ENCODE measurements around the gene LSG1. TPM values are rescaled to one million over a fixed set of nuclear protein-coding genes. Genes with fewer than 3 reads are reported as not detected.

The LSG1 gene
- total and polyA plus RNA-seq, 2 of the 13 experiments (the other 11 are each of a cell fraction or from before 2014, with no cell fraction given): 21.4 to 32.1 TPM

DNA sequence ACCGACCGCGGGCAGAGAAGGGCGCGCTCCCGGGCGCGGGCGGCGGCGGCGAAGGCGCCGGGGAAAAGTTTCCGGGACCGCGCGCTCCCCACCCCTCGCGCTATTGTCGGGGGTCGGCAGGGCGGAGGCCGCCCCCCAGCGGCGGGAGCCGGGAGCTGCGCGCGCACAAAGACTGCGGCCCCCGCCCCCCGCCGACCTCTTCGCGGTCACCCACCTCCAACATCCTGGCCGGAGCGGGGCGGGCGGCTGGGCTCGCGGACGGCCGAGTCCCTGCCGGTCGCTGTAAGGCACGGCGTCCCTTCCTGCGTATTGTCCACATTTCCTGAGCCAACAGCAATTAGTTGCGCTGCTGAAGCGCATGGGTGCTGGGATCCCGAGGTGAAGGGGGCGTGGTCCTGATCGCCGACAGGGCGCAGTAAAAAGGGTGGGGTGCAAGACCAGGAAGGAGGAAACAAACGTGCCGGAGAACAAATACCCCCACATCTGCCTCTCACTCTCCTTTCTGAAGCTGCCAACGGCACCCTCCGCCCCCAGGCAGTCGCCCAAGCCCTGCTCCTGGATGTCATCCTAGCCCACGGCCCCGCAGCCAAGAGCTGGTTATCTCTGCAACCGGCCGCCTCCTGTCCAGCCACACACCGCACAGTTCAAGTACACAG is 38.5 kb downstream of the LSG1 start, which contains the start of gene TMEM44 (continued):
- TF ChIP-seq BHLHE40 (IDR thresholded peaks at IDR 0.05; ENCODE audit: low read length) (no peak; the same call in none of the 2 replicates), ZNF512 (CRISPR knock-in tag; IDR thresholded peaks at IDR 0.05) (no peak), POLR2G (IDR thresholded peaks at IDR 0.05; ENCODE audit: low read depth, low read length) (peak; percentile 59; the same call in 1 of the 2 replicates), ZNF605 (CRISPR knock-in tag; IDR thresholded peaks at IDR 0.05) (peak; percentile 72; the same call in 1 of the 2 replicates), GATA4 (IDR thresholded peaks at IDR 0.05; ENCODE audit: borderline replicate concordance, low read depth) (no peak), SALL2 (CRISPR knock-in tag; IDR thresholded peaks at IDR 0.05) (0 out of 2 replicates have a peak, but pooled peaks have one; percentile 11), MLLT10 (CRISPR knock-in tag; IDR thresholded peaks at IDR 0.05) (no peak), ZBTB4 (CRISPR knock-in tag; IDR thresholded peaks at IDR 0.05; ENCODE audit: borderline replicate concordance) (no peak), ZBTB26 (CRISPR knock-in tag; IDR thresholded peaks at IDR 0.05; ENCODE audit: borderline replicate concordance) (no peak), NFRKB (IDR thresholded peaks at IDR 0.05) (no peak), ZNF292 (CRISPR knock-in tag; IDR thresholded peaks at IDR 0.05; ENCODE audit: borderline replicate concordance, low read depth) (peak; percentile 77), ZHX2 (IDR thresholded peaks at IDR 0.05; ENCODE audit: low read depth) (no peak), ZHX2 (CRISPR knock-in tag; IDR thresholded peaks at IDR 0.05; ENCODE audit: borderline replicate concordance) (no peak), TEAD2 (CRISPR knock-in tag; IDR thresholded peaks at IDR 0.05) (no peak), ZNF788 (CRISPR knock-in tag; IDR thresholded peaks at IDR 0.05; ENCODE audit: borderline replicate concordance) (peak; percentile 59; the same call in 1 of the 2 replicates), HOXA3 (CRISPR knock-in tag; IDR thresholded peaks at IDR 0.05) (peak; percentile 77), PCBP2 (optimal IDR thresholded peaks at IDR 0.05; ENCODE audit: low read depth, low read length, poor library complexity, severe bottlenecking) (no peak)

All from HepG2 (cell line).